HG03103 (cell line): ENCODE results near the gene FAIM.
A peak's percentile ranks its signal among the peaks of the same experiment; 100 is the strongest.
"Not testable (repeated sequence)": the region's sequence is repeated elsewhere in the genome, so short reads cannot be mapped to it uniquely, and the experiment has no call there.

Experiments
- ATAC-seq: cut with Tn5 transposase; IDR thresholded peaks from one replicate; pipeline ENCODE4 v1.9.1; 2021; ENCODE audit warnings: low read depth; ENCODE audit not compliant: unreplicated experiment

FAIM gene

GRCh38 chr3:138608322-138609135 lies at the start of gene FAIM:
Gene FAIM (plus strand): TSS chr3:138608771. CDS start chr3:138619727, 10,956 bp downstream.
- peak; percentile 59 for ATAC-seq

- ATAC-seq = no peak
Measured at GRCh38 chr3:138559134-138559533, 49.4 kb upstream of the FAIM start.

GRCh38 chr3:138560501-138560900 lies 48.1 kb upstream of the FAIM start:
- ATAC-seq = no peak

- not testable (repeated sequence) for ATAC-seq
Measured at GRCh38 chr3:138562902-138563301, 45.7 kb upstream of the FAIM start.

- ATAC-seq = not testable (repeated sequence)
Measured at GRCh38 chr3:138566293-138566692, 42.3 kb upstream of the FAIM start.

- no peak for ATAC-seq
Measured at GRCh38 chr3:138567403-138567802, 41.2 kb upstream of the FAIM start.

GRCh38 chr3:138569090-138569489 lies 39.5 kb upstream of the FAIM start:
- ATAC-seq = no peak

GRCh38 chr3:138569624-138570023 lies 38.9 kb upstream of the FAIM start:
- not testable (repeated sequence) for ATAC-seq

GRCh38 chr3:138573138-138573537 lies 35.4 kb upstream of the FAIM start:
- ATAC-seq = no peak

GRCh38 chr3:138578141-138578540 lies 30.4 kb upstream of the FAIM start:
- peak; percentile 81 for ATAC-seq

- ATAC-seq = no peak
Measured at GRCh38 chr3:138578961-138579574, 29.5 kb upstream of the FAIM start.

- no peak for ATAC-seq
Measured at GRCh38 chr3:138587374-138587773, 21.2 kb upstream of the FAIM start.

GRCh38 chr3:138588445-138588844 lies 20.1 kb upstream of the FAIM start:
- no peak for ATAC-seq

- ATAC-seq = no peak
Measured at GRCh38 chr3:138591392-138591791, 17.2 kb upstream of the FAIM start.

- no peak for ATAC-seq
Measured at GRCh38 chr3:138593488-138594149, 15.0 kb upstream of the FAIM start.

- peak; percentile 74 for ATAC-seq
Measured at GRCh38 chr3:138594150-138594934, 14.2 kb upstream of the FAIM start, which contains the start of gene CEP70. Gene CEP70 (minus strand): TSS chr3:138594260. CDS start chr3:138572927, 21,333 bp downstream.

GRCh38 chr3:138594935-138595610 lies 13.5 kb upstream of the FAIM start:
- peak; percentile 15 for ATAC-seq

GRCh38 chr3:138597186-138597976 lies 11.2 kb upstream of the FAIM start:
- ATAC-seq = not testable (repeated sequence)

GRCh38 chr3:138598534-138598933 lies 10.0 kb upstream of the FAIM start:
- ATAC-seq = no peak
